Thyroid gland (tissue), 4 donors: ENCODE results near the gene ZNF385B. TPM values are rescaled to one million over a fixed set of nuclear protein-coding genes. Genes with fewer than 3 reads are reported as not detected.

Experiments
- DNase-seq, 2 donors: peaks; one replicate each; pipeline ENCODE4 v3.0.0-alpha.2; 2019
- H3K27ac ChIP-seq, 3 donors: fragments of 200-600 bp; sonication (generic); 1 replicate in 2 of 3; 2 replicates in 1 of 3; pipeline ENCODE4 v1.5.1; 2016 to 2019; ENCODE audit warnings: mild to moderate bottlenecking in 1 of 3, moderate library complexity in 1 of 3
- H3K27me3 ChIP-seq: fragments of 200-600 bp; sonication (generic); one replicate; pipeline ENCODE4 v1.5.1; 2019
- H3K36me3 ChIP-seq, 2 donors: fragments of 200-600 bp; sonication (generic); one replicate each; pipeline ENCODE4 v1.5.1; 2016 to 2019
- H3K4me1 ChIP-seq, 2 donors: fragments of 200-600 bp; sonication (generic); one replicate each; pipeline ENCODE4 v1.5.1; 2017 to 2019
- H3K4me3 ChIP-seq, 3 donors: fragments of 200-600 bp; sonication (generic); replicated peaks in 1 of 3; 1 replicate in 2 of 3; 2 replicates in 1 of 3; pipeline ENCODE4 v1.5.1; 2016; ENCODE audit warnings: mild to moderate bottlenecking in 1 of 3
- H3K9me3 ChIP-seq: fragments of 200-600 bp; sonication (generic); one replicate; pipeline ENCODE4 v1.5.1; 2017
- POLR2A ChIP-seq, 2 donors: fragments of 450-650 bp; IDR thresholded peaks; one replicate each; pipeline ENCODE4 v1.6.1; 2017; ENCODE audit warnings: antibody characterized with exemption in 2 of 2, mild to moderate bottlenecking in 2 of 2, moderate library complexity in 1 of 2
- WGBS, 2 donors: methylation state at CpG; one replicate each; pipeline ENCODE4 v1.1.5; 2017; 5-methylcytosine and 5-hydroxymethylcytosine counted together
- intact Hi-C: fragments of 100-400 bp; cut with DNase I; formaldehyde crosslinking; loops from one replicate; pipeline ENCODE4 v1.15.1; 2023
- total RNA-seq, 4 donors: library from RNA; depleted of rRNA; stranded (reverse); fragments of >200 nt; gene quantifications; one replicate each; pipeline ENCODE4 v1.2.3, GENCODE V29; 2016
- TF ChIP-seq, protein P1 (sequence below), 6 experiments: fragments of 200-600 bp in 3 of 6; fragments of 450-650 bp in 3 of 6; sonication (generic) in 3 of 6; IDR thresholded peaks; one replicate each; pipeline ENCODE4 v1.5.1; 2016 to 2019; ENCODE audit warnings: antibody characterized with exemption in 6 of 6, mild to moderate bottlenecking in 2 of 6, inconsistent platforms in 1 of 6, moderate library complexity in 1 of 6

Gene ZNF385B
- total RNA-seq, 4 donors from 2014 or later, result 1.3 to 2.8 (median 1.8) TPM

GRCh38 chr2:179654806-179655205 lies 206.6 kb downstream of the ZNF385B start:
- intact Hi-C loops, result no loop called here
- H3K36me3 ChIP-seq, result no peaks in the 10 kb centered on the region
- H3K9me3 ChIP-seq, result no peaks in the 10 kb centered on the region
- H3K4me3 ChIP-seq, result no peak overlapping the region
- H3K4me1 ChIP-seq, result no peaks in the 10 kb centered on the region
- 77 to 88% methylated on average over 2 of the region's 2 CpGs for WGBS, 2 donors
- no peaks in the 10 kb centered on the region for H3K27me3 ChIP-seq
- DNase-seq, result no peak
- H3K27ac ChIP-seq, result no peak overlapping the region
- TF ChIP-seq, protein P1, sequence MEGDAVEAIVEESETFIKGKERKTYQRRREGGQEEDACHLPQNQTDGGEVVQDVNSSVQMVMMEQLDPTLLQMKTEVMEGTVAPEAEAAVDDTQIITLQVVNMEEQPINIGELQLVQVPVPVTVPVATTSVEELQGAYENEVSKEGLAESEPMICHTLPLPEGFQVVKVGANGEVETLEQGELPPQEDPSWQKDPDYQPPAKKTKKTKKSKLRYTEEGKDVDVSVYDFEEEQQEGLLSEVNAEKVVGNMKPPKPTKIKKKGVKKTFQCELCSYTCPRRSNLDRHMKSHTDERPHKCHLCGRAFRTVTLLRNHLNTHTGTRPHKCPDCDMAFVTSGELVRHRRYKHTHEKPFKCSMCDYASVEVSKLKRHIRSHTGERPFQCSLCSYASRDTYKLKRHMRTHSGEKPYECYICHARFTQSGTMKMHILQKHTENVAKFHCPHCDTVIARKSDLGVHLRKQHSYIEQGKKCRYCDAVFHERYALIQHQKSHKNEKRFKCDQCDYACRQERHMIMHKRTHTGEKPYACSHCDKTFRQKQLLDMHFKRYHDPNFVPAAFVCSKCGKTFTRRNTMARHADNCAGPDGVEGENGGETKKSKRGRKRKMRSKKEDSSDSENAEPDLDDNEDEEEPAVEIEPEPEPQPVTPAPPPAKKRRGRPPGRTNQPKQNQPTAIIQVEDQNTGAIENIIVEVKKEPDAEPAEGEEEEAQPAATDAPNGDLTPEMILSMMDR (IDR thresholded peaks at IDR 0.05), result no peak
- no peak for TF ChIP-seq POLR2A (IDR thresholded peaks at IDR 0.05)

DNA sequence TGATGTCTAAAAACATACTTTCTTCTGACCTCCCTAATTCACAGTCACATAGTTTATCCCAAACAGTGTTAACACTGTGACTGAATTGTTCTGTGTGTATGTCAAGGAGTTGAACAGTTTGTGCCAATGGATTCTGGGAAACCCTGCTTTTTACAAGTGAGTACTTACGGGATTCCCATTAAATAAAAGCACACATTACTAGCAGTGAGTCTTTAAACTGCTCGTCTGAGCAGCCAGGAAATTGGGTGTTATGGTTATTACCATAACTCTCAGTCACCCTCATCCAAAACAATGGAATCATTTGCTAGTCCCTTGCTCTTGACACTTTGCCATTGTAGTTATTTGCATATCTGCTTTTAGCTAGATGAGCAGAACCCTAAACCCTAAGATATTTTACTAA lies 209.1 kb downstream of the ZNF385B start:
- Histone ChIP-seq H3K4me3 (no peak overlapping the region), H3K27me3 (no peaks in the 10 kb centered on the region), H3K4me1 (no peaks in the 10 kb centered on the region), H3K9me3 (no peaks in the 10 kb centered on the region), H3K36me3 (no peaks in the 10 kb centered on the region), H3K27ac (no peak overlapping the region)
- no peak for DNase-seq
- intact Hi-C loops, result no loop called here
- TF ChIP-seq, protein P1 (IDR thresholded peaks at IDR 0.05), result no peak
- no peak for TF ChIP-seq POLR2A (IDR thresholded peaks at IDR 0.05)
- 36 to 85% methylated on average over 2 of the region's 2 CpGs for WGBS, 2 donors

DNA sequence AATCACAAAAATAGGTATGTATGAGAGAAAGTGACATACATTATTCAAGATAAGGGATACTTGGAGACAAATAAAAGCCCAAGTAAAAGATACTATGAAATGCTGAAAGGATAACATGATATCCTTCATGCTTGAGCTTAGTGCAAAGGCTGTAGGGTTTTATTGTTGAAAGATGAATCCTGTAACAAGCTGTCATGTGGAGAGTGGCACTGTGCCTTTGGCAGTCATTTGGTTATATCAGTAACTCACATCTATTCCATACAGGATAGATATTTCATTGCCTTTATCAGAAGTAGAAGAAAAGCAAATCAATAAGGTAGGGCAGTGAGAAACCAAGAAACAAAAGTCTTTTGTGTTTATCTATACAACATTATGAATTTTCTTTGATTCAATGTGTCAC lies 211.0 kb downstream of the ZNF385B start:
- TF ChIP-seq, protein P1 (IDR thresholded peaks at IDR 0.05), result no peak
- TF ChIP-seq POLR2A (IDR thresholded peaks at IDR 0.05), result no peak
- Histone ChIP-seq H3K4me3 (no peak overlapping the region), H3K4me1 (no peaks in the 10 kb centered on the region)

GRCh38 chr2:179646862-179647587 lies 214.4 kb downstream of the ZNF385B start:
- WGBS, 2 donors, result 92 to 93% methylated on average over 3 of the region's 3 CpGs
- H3K9me3 ChIP-seq, result no peaks in the 10 kb centered on the region
- H3K4me1 ChIP-seq, result no peaks in the 10 kb centered on the region
- TF ChIP-seq POLR2A (IDR thresholded peaks at IDR 0.05), result no peak
- TF ChIP-seq, protein P1 (IDR thresholded peaks at IDR 0.05), result no peak
- no peaks in the 10 kb centered on the region for H3K36me3 ChIP-seq
- intact Hi-C loops, result no loop called here
- H3K4me3 ChIP-seq, result no peak overlapping the region
- DNase-seq, result no peak
- H3K27ac ChIP-seq, result no peak overlapping the region
- no peaks in the 10 kb centered on the region for H3K27me3 ChIP-seq

More for the DNA sequence above, 211.0 kb downstream of the ZNF385B start:
- Histone ChIP-seq H3K27ac (no peak overlapping the region), H3K36me3 (no peaks in the 10 kb centered on the region), H3K9me3 (no peaks in the 10 kb centered on the region), H3K27me3 (no peaks in the 10 kb centered on the region)
- intact Hi-C loops, result no loop called here
- DNase-seq, result no peak

GRCh38 chr2:179646173-179646769 lies 215.1 kb downstream of the ZNF385B start:
- intact Hi-C loops, result no loop called here
- no peaks in the 10 kb centered on the region for H3K27me3 ChIP-seq
- TF ChIP-seq POLR2A (IDR thresholded peaks at IDR 0.05), result no peak
- TF ChIP-seq, protein P1 (IDR thresholded peaks at IDR 0.05), result no peak
- no peak overlapping the region for H3K4me3 ChIP-seq
- H3K9me3 ChIP-seq, result no peaks in the 10 kb centered on the region
- no peaks in the 10 kb centered on the region for H3K4me1 ChIP-seq
- DNase-seq, result no peak
- WGBS, 2 donors, result 88 to 95% methylated on average over 9 of the region's 9 CpGs
- H3K27ac ChIP-seq, result no peak overlapping the region
- H3K36me3 ChIP-seq, result no peaks in the 10 kb centered on the region
